CD4-positive, alpha-beta T cell treated with Interleukin-21 for 1 hour (primary cell): ENCODE data around the gene TMEM120B.

Experiments used
- DNase-seq: peaks from one replicate; pipeline ENCODE4 v3.0.0-alpha.2; 2020

The TMEM120B gene

DNA sequence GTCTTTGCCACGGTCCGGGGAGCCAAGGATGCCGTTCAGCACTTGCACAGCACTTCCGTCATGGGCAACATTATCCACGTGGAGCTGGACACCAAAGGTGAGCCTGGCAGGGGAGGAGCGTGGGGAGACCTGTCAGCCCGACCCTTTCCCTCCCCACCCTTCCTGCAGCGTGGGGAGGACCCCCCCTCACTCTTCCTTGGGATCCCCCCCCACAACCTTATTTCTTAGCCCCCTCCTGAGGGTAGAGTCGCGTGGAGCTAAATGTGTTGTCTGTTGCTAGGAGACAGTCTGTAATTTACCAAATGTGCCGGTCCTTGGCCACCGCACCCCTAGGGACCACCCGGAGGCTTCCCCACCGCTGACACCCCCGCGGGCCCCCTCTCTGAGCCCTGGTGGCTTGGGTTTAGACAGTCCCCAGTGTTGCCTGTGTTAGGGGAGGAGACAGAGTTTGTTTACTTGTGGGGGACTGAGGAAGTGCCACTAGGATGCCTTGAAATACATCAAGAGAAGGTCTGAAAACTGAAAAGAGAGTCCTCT lies 93.5 kb downstream of the TMEM120B start:
- peak; percentile 60 for DNase-seq

DNA sequence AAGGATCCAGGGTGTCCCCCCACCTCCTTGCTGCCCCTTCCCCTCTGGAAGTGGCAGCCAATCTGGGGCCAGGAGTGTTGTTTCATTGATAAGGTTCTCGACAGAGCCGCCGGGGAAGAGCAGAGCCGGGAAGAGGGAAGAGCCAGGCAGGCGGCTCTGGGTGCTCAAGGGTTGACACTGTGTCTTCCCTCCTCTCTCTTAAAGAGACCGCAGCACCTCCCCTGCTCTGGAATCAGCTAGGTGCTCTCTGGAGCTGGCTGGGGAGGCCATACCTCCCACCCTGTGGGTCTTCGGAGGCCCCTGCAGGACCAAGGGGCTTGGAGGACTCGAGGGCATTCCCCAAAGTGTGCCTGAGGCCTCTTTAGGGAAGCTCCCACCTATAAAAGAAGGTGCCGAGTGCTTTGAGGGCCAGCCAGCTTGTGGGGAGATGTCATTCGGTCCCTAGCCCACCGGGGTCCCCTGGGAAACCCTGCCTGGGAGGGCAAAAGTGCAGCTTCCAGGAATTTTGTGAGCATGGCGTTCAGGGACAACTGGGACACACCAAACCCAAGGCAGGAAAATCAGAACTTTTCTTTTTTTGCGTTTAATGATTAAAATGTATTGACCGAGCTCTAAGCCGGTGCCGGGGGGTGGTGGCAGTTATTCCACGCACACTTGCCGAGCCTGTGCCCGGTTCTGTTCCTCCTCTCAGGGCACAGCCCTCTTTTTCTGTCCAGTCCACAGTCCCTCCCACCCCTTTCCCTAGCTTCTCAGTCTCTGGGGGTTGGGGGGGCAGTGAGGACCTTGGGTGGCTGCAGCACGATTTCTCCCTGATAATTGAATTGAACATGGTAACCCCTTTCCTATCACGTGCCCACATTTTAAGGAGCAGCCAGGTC lies 94.2 kb downstream of the TMEM120B start:
- no peak for DNase-seq

DNA sequence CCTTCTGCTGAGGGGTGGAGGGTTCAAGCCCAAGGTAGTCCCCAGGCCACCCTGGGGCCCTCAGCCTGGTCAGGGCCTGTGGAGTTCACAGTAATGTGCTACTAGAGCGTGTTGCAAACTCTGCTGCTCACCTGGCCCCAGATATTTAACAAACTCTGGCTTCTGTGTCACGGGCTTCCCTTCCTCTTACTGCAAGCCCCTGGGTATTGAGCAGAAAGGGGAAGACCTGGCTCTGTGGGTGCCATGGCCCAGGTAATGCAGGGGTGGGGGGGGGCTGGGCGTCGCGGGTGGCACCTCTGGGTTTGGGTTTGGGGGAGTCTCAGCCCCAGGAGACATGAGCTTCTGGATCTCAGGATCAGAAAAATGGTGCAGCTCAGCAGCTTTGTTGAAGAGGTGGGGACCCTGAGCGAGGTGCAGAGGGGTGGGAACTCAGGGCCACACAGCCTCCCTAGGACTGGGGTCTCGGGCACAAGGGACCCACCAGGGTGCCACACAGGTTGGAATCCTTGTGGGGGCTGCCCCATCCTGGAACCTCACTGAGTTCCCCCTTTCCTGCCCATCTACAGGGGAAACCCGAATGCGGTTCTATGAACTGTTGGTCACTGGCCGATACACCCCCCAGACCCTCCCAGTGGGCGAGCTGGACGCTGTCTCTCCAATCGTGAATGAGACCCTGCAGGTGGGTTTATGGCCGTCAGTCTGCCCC lies 95.2 kb downstream of the TMEM120B start:
- no peak for DNase-seq

DNA sequence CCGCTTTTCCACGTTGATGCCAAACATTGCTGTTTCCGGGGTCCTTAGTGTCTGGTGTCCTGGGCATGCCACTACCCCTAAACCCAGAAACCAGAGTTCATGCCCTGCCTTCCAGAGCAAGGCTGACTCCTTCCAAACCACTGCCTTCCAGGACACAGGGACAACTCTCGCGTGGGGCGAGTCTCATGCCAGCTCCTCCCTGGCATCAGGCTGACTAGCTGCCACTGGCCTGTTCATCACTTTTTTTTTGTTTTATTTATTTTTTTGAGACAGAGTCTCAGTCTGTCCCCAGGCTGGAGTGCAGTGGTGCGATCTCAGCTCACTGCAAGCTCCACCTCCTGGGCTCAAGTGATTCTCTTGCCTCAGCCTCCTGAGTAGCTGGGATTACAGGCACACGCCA lies 96.1 kb downstream of the TMEM120B start:
- DNase-seq, result no peak

GRCh38 chr12:121809712-121810116 lies 97.2 kb downstream of the TMEM120B start:
- no peak for DNase-seq

DNA sequence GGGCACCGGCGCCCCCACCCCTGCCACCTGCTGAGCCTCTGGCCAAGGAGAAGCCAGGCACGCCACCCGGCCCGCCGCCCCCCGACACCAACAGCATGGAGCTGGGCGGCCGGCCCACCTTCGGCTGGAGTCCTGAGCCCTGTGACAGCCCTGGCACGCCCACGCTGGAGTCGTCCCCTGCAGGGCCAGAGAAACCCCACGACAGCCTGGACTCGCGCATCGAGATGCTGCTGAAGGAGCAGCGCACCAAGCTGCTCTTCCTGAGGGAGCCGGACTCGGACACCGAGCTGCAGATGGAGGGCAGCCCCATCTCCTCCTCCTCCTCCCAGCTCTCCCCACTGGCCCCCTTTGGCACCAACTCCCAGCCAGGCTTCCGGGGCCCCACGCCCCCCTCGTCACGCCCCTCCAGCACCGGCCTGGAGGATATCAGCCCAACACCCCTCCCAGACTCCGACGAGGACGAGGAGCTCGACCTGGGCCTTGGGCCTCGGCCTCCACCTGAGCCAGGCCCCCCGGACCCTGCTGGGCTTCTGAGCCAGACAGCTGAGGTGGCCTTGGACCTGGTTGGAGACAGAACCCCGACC lies 97.8 kb downstream of the TMEM120B start:
- DNase-seq, result no peak

GRCh38 chr12:121810833-121811433 lies 98.4 kb downstream of the TMEM120B start:
- no peak for DNase-seq

DNA sequence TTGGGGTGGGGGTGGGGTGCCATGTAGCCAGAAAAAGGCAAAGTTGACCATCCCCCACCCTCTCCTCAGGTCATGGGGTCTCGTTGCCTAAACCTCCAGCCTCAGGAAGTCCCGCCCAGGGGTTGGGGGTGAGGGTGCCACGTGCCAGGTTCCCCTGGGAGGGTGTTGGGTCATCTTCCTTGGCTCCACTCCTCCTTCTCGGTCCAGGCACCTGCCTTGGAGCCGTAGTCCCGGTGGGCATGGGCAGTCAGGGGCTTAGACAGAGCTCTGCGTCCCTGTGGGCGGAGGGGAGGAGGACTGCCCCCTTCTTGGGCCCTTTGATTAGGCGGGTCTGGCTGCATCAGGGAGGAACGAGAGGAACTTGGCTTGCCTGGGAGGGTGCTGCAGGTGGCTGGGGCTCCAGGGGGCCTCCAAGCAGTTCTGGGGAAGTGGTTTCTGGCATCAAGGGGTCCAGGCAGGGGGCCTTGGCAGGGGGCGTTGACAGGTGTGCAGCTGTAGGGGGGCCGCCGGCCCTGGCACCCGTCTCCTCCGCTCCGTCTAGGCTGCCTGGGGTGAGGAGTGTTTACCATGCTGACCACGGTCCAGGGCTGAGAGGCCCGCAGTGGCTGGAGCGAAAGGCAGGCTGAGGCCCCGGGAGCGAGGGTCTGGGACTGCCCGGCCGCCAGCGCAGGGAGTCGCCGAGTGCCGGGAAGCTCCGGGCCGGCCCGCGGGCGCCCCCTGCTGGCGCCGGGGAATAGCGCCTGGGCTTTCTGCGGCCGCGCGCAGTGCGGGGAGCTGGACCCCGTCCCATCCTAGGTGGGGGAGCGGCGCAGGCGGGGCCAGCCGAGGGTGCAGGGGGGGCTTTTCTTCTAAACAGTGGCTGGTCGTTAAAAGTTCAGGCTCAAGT lies 99.1 kb downstream of the TMEM120B start:
- DNase-seq, result peak; percentile 69

DNA sequence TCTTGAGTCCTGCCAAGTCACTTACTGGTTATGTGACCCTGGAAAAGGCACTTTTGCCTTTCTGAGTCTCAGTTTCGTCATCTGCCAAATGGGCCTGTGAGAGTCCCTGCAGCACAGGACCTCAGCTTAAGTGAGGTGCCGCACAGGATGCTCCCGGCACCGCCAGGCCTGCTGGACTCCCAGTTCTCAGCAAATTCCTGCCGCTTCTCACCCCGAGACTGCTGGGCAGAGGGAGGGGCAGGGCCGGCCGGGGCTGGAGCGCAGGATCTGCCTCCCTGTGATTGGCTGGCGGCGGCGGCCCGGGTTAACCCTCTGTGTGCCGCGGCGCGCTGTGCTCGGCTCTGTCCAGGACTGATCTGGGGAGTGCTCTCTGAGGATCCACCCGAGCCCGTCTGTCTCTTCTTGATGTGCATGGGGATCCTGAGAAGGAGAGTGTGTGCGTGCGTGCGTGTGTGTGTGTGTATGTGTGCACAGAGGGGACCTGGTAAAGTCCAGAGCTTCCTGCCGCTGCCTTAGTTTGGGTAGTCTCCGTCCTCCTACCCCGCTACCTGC lies 99.8 kb downstream of the TMEM120B start:
- no peak for DNase-seq

DNA sequence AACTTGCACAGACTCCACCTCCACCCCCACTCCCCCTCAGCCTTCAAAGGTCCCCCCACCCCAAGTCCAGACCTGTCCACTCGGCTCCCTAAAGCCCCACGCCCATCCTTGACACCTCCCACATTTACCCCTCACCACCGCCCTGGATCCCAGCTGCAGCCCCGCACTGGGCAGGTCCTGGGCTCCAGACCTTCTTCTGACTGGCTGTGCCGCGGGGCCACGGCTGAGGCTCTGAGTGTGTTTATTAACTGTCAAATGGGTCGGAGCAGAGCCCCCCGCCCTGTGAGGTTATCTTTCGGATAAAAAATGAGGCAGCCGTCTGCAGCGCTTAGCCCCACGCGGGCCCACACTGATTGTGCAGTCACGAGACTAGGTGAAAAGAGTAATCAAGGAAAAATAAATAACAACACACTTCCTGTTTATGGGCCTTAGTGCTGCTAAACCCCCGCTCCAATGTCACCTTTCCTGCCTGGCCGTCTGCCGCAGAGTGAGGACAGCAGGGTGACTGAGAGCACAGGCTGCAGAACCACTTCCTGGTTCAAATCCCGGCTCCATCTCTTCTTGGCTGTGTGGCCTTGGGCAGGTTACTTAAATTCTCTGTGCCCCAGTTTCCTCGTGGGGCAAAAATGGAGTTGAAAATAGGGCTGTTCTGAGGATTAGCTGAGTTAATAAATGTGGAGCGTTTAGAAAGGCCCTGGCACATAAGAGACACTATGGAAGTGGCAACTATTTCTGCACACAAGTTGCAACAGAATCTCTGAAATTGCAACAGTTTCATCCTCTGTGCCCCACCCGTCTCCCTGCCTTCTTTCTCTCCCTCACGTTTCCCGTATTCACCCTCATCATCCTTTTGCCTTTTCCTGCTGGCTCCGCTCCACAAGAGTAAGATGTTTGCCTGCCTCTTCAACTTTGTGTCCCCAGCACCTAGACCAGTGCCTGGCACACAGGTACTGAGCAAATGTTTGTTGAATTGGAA lies 100.7 kb downstream of the TMEM120B start:
- no peak for DNase-seq

DNA sequence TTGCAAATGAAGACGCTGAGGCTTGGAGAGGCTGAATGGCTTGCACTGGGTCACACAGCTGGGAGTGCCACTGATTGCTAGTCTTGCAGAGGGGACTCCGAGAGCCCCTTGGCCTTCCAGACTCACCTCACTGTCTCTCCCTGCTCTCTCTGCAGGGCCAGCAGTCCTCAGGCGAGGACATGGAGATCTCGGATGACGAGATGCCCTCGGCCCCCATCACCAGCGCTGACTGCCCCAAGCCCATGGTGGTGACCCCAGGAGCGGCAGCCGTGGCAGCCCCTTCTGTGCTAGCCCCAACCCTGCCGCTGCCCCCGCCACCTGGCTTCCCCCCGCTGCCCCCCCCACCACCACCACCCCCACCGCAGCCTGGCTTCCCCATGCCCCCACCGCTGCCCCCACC lies 101.4 kb downstream of the TMEM120B start:
- DNase-seq, result no peak

GRCh38 chr12:121814429-121815119 lies 102.0 kb downstream of the TMEM120B start:
- DNase-seq, result no peak

GRCh38 chr12:121815263-121815662 lies 102.7 kb downstream of the TMEM120B start:
- DNase-seq, result no peak

DNA sequence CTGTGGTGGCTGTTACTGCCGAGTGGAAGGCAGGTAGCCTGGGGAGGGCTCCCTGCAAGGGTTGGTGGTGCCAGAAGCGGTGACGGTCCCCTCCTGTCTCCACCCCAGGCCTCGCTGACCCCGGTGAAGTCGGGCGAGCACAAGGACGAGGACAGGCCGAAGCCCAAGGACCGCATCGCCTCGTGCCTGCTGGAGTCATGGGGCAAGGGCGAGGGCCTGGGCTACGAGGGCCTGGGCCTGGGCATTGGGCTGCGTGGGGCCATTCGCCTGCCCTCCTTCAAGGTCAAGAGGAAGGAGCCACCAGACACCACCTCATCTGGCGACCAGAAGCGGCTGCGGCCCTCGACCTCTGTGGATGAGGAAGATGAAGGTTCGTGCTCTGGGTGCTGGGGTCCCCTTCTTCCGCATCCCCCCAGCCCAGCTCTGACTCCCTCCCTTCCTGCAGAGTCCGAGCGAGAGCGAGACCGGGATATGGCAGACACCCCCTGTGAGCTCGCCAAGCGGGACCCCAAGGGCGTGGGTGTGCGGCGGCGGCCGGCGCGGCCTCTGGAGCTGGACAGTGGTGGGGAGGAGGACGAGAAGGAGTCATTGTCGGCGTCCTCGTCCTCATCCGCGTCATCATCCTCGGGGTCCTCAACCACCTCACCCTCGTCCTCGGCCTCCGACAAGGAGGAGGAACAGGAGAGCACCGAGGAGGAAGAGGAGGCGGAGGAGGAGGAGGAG lies 104.5 kb downstream of the TMEM120B start:
- DNase-seq, result no peak

DNA sequence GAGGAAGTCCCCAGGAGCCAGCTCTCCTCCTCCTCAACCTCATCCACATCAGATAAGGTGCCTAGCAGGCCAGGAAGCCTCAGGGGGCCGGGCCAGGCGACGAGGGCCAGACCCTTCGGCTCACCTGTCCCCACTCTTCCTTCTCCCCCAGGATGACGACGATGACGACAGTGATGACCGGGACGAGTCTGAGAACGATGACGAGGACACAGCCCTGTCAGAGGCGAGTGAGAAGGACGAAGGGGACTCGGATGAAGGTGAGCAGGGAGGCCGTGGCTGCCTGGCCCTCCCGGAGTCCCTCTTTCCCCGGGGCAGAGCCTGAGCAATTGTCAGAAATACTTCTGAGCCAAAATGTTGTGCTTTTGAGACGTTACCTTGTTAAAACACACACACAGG lies 105.1 kb downstream of the TMEM120B start:
- DNase-seq, result no peak

DNA sequence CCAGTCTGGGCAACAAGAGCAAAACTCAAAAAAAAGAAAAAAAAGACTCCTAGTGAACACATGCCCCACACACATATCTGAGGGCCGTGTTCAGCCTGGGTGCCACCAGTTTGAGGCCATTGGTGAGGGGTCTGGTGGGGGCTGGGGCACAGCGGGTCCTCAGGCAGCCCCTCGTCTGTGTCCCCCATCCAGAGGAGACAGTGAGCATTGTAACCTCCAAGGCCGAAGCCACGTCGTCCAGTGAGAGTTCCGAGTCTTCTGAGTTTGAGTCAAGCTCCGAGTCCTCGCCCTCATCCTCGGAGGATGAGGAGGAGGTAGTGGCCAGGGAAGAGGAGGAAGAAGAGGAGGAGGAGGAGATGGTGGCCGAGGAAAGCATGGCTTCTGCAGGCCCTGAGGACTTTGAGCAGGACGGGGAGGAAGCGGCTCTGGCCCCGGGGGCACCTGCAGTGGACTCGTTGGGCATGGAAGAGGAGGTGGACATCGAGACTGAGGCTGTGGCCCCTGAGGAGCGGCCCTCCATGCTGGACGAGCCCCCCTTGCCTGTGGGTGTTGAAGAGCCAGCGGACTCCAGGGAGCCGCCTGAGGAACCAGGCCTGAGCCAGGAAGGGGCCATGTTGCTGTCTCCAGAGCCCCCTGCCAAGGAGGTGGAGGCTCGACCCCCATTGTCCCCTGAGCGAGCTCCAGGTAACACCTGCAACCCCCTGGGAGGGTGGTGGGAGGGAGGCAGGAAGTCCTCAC lies 106.8 kb downstream of the TMEM120B start:
- DNase-seq, result no peak

GRCh38 chr12:121820056-121820455 lies 107.5 kb downstream of the TMEM120B start:
- DNase-seq, result no peak

- DNase-seq, result no peak
These were observed 110.0 kb downstream of the TMEM120B start for GRCh38 chr12:121822393-121823100.
